ENCODE data around the gene NR6A1.

- no peak for TF ChIP-seq POLR2AphosphoS5 (IDR thresholded peaks at IDR 0.05)
- TF ChIP-seq CTCF (IDR thresholded peaks at IDR 0.05 in 8 of 11, conservative IDR thresholded peaks at IDR 0.05 in 3 of 11): no peak
These were observed 82.7 kb downstream of the NR6A1 start for GRCh38 chr9:124688238-124688904.
